CD4-positive, alpha-beta T cell treated with Interleukin-17A for 1 hour (primary cell): ENCODE results near the gene CRELD2.

ENCODE experiments used
- DNase-seq: peaks from one replicate; pipeline ENCODE4 v3.0.0-alpha.2; 2020

The CRELD2 gene

GRCh38 chr22:49933236-49934159 is 15.1 kb downstream of the CRELD2 start:
- DNase-seq: no peak

- peak; percentile 62 for DNase-seq
Observed at GRCh38 chr22:49934160-49934890, 15.9 kb downstream of the CRELD2 start.

DNA sequence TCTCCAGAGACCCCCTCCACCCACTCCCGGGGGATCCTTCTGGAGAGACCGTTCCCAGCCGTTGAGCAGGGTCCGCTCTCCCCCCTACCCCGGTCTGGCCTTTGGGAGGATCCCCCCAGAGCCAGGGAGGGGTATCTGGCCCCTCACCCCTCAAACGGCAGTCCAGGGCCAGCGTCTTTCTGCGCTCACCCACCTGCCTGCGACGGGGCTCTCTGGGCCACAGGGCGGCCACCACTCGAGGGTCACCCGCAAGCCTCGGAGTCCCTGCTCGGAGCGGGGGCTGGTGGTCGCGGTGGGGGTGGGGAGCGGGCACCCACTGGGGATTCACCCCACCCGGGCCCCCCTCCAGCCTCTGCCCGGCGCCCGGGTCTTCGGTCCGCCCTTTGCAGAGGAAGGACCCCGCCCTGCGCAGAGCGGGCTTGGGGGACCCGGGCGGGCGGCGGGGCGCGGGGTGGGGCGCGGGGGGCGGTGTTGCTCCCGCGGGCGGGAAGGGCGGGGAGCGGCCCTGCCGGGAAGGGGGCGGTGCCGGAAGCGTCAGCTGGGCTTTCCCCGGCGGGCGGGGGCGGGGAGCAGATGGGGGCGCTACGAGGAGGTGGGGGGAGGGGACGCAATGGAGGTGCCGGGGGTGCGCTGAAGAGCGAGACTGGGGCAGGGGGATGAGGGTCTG is 16.6 kb downstream of the CRELD2 start:
- DNase-seq: peak; percentile 90

DNA sequence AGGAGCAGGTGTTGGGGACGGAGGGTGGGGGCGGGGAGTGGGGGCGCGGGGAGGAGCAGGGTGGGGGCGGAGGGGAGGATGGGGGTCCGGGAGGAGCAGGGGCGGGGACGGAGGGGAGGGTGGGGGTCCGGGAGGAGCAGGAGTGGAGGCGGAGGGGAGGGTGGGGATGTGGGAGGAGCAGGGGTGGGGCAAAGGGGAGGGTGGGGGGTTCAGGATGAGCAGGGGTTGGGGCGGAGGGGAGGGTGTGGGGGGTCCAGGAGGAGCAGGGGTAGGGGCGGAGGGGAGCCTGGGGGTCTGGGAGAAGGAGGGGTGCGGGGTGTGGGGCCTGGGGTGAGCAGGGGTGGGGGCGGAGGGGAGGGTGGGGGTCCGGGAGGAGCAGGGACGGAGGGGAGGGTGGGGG is 17.1 kb downstream of the CRELD2 start:
- DNase-seq: no peak

DNA sequence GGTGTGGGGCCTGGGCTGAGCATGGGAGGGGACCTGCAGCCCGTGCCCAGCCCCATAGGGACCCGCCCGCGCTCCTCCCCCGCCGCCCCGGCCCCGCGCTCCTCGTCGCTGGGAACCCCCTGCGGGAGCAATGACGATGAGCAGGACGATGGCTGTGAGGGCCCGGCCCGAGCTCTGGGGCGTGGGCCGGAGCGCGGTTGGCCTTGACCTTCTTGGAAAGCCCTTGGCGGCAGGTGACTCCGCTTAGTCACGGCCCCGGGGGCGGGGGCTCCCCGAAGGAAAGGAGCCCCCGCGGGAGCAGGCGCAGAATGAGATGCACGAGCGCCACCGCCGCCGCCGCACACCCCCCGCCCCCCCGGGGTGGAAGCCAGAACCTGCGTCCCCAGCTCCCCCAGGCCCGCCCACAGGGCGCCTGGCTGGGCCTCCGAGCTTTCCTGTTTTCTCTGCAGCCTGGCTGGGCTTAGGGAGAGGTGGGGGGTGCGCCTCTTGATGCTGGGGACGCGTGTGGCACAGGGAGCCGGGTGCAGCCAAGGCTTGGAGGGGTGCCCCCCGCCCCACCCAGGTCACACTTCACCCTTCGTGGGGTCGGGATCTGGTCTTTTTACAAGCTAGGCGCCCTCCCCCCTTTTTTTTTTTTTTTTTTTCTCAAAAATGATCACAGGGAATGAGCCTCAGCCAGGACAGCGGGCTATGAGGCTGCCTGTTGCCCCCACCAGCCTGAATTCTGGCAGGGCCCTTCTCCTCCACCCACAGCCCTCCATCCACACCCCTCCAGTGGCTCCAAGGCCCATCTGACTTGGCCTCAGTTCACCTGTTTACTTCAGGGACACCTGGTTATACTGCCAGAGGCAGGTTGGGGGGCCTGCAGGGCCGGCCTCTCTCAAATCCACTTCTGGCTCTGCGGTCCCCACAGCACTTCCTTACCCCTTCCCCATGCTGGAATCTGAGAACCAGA is 17.9 kb downstream of the CRELD2 start:
- DNase-seq: peak; percentile 95

- no peak for DNase-seq
Observed at GRCh38 chr22:49936973-49937757, 18.7 kb downstream of the CRELD2 start.

- no peak for DNase-seq
Observed at GRCh38 chr22:49937758-49938564, 19.5 kb downstream of the CRELD2 start.

GRCh38 chr22:49938565-49939136 is 20.2 kb downstream of the CRELD2 start:
- no peak for DNase-seq

DNA sequence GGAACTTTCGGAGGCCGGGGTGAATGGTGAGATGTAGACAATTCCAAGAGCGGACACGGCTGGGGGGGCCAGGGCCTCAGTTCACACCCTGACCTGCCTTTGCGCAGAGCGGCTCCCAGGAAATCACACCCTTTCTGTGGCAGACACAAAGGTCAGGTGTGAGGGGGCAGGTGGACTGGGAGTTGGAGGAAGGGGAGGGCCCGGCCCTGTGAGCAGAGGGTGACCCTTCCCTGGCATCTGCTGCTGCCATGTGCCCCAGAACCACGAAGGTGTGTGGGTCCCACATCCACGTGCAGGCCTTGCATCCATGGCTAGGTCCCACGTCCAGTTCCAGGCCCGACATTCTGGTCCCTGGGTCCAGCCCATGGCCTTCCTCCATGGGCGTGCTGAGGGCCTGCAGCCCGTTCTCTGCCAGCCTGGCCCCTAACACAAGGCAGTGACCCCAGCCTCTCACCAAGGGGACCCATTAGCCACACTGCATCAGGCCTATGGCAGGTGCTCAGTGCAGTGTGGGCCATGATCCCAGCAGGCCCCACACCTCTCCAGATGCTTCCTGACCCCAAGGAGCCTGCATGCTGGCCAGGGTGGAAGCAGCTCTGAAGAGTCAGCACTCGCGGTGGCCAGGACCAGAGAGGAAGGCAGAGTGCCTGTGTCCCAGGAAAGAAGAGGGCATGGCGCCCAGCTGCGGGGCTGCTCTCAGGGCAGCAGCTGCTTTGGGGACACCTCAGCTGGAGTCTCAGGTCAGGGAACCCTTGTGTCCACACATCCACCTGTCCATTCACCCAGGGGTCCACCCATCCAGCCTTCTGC is 23.3 kb downstream of the CRELD2 start:
- DNase-seq: no peak

DNA sequence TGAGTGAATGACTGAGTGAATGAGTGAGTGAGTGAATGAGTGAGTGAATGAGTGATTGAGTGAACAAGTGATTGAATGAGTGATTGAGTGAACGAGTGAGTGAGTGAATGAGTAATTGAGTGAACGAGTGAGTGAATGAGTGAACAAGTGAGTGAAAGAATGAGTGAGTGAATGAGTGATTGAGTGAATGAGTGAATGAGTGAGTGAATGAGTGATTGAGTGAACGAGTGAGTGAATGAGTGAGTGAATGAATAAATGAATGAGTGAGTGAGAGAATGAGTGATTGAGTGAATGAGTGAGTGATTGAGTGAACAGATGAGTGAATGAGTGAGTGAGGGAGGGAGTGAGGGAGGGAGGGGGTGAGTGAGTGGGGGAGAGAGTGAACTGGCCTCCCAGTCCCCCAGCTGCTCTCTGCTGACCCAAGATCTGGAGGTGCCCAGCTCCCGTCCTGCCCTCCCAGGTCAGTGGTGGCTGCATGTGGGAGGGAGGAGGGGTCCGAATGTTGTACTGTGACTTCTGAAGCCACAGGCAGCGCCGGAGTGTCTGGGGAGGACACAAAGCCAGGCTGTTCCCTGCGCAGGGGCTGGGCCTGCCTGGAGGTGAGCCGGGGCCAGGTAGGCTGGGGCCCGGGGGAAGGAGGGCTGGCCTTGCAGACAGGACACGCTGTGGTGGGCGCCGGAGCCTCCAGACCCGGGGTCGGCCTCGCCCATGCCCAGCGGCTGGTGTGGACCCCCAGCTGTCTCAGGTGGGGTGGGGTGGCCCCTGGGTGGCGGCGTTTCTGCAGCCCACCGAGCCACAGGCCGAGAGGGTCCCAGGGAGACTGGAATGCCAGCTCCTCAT is 24.4 kb downstream of the CRELD2 start:
- no peak for DNase-seq

DNA sequence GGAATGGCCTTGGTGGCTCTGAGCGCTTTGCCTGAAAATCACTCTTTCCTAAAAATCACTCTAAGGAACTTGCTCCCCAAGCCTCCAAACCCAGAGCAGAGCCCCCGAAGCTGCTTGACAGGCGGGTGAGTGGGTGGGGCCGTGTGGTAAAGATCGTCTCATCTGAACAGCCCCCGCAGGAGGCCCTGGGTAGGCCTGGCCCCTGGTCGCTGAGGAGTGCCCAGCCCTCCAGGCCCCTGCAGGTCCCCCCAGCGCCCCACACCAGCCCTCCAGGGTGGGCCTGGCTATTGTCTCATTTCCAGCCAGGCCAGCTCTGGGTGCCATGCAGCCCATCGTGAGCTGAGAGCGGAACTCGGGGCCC is 25.0 kb downstream of the CRELD2 start:
- no peak for DNase-seq

DNA sequence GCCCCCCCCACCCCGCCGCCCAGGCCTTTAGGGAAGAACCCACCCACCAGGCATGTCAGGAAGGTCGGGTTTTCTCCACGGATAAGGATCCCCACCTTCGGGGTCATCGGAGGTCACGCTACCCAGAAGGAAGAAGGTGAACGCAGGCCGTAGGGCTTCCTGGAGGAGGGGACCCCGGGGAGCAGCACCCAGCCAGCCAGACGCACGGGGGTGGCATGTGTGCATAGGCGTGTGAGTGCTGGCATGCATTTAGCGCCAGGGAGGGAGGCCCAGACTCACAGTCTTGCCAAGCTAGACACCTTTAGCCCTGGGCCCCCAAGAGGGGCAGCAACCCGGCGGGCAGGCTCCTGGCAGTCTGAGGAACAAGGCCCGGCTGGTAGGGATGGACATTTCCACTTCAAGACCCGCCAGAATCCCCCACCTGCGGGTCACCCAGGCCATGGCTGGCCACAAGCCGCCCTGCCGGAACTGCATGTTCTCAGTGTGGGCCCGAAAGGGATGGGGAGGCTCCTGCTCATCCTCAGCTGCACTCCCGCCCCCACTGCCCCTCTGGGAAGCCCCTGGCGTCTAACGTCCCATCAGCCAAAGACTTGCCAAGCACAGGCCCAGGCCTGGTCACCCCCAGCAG is 25.5 kb downstream of the CRELD2 start:
- DNase-seq: no peak

DNA sequence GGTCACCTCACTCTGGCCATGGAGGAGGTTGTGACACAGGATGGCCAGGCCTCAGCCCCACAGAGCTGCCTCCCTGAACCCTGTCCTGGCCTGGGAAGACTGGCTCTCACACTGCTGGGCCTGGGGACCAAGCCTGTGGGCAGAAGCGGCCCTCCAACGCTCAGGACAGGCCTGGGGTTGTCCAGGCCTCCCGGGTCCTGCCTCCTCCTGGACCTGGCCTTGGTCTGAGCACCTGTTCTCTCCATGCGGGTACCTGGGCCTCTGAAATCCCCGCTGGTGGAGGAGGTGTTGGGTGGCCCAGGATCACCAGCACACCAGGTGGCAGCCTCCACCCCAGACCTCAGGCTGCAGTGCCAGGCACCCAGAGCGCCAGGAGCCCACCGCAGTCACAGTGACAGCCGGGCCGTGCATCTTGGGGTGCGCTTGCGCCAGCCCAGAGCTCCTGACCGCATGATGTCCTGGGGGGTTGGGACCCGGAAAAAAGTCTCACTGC is 26.0 kb downstream of the CRELD2 start:
- DNase-seq: no peak

GRCh38 chr22:49945042-49945794 is 26.8 kb downstream of the CRELD2 start:
- peak; percentile 89 for DNase-seq

- DNase-seq: no peak
Observed at GRCh38 chr22:49946612-49947295, 28.3 kb downstream of the CRELD2 start.

DNA sequence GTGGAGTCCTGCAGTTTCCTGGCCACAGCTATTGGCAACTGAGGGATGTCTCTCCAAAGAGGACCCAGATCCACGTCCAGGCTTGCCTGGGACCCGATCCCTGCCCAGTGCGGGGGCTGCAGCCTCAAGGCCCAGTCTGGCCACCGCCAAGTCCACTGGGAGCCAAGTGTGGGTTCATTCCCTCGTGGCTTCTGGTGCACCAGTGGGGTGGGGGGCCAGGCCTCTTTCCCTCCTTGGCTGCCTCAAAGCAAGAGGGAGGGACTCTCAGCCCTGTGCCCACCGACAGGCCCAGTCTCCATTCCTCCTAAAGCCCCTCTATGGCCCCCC is 28.8 kb downstream of the CRELD2 start:
- no peak for DNase-seq
